ENCODE data around the gene MRPS26. TPM values are rescaled to one million over a fixed set of nuclear protein-coding genes. Genes with fewer than 3 reads are reported as not detected.
A peak's percentile ranks its signal among the peaks of the same experiment; 100 is the strongest.
"Not testable (repeated sequence)": the region's sequence is repeated elsewhere in the genome, so short reads cannot be mapped to it uniquely, and the experiment has no call there.

Gene MRPS26
- total RNA-seq, 2 experiments from 2014 or later = 37.4 to 38.9 TPM

- Mint-ChIP-seq H3K4me3 (peak overlapping the region; percentile 76), H3K27ac (no peak overlapping the region), H3K36me3 (ENCODE audit: low read depth) (peaks cover 31% of the 10 kb centered on the region), H3K9me3 (ENCODE audit: insufficient read depth) (no peaks in the 10 kb centered on the region), H3K27me3 (ENCODE audit: low read depth) (no peaks in the 10 kb centered on the region), H3K4me1 (ENCODE audit: low read depth) (peaks cover 38% of the 10 kb centered on the region)
- ATAC-seq (no peak), DNase-seq (no peak)
- ChIA-PET CTCF (interaction anchor here (1.5 kb wide), 1 partner anchor 10 kb away, joined by 5 read pairs; no protein-coding TSS in a partner anchor), POLR2A (interaction anchor here (0.5 to 1.1 kb wide), 2 partner anchors 141 to 159 kb away, joined by 3 to 4 read pairs; no protein-coding TSS in a partner anchor)
Observed at GRCh38 chr20:3044336-3044965, 1.4 kb upstream of the MRPS26 start.

DNA sequence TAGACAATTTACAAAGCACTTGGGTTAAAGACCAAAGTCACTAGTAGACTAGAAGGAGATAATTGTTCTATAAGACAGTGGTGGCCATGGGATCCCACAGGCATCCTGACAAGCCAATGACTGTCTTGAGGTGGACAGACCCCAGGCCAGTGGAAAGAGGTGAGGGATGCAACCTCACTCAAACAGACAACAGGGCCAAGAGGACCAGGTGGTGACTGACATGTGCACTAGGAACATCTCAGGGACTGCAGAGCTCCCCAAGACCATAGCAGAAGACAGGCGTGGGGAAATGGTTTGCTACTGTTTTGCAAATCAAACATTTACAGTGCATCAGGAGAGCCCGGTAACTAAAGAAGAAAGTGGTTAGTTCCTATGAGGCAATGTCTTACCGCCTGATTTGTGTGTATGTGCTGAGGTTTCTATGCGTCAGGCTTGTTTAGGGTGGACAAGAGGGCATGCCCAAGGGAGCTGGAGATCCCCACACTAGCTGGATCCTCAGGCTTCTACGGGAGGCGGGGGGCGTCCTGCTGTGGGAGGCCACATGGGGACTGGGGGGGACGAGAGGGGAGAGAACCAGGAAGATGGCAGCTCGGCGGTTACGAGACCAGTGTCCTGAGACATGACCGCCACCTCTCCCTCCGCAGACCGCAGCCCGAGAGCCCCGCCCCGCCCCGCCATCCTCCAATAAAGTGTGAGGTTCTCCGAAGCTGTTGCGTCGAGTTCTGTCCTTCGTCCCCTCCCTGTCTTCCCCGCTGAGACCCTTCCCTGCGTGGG is 623 bp upstream of the MRPS26 start:
- Mint-ChIP-seq H3K27ac (peak overlapping the region; percentile 58), H3K4me1 (ENCODE audit: low read depth) (peaks cover 32% of the 10 kb centered on the region), H3K4me3 (peak overlapping the region; percentile 76), H3K27me3 (ENCODE audit: low read depth) (no peaks in the 10 kb centered on the region), H3K9me3 (ENCODE audit: insufficient read depth) (no peaks in the 10 kb centered on the region), H3K36me3 (ENCODE audit: low read depth) (peaks cover 25% of the 10 kb centered on the region)
- CTCF ChIA-PET = interaction anchor here (1.5 kb wide), 1 partner anchor 9 kb away, joined by 5 read pairs; no protein-coding TSS in a partner anchor
- DNase-seq (peak; percentile 60), ATAC-seq (peak; percentile 1)
- POLR2A ChIA-PET = interaction anchor here (0.5 to 1.1 kb wide), 3 partner anchors 142 to 205 kb away, joined by 3 to 4 read pairs (median 3); partner anchors contain the start of genes PCED1A and VPS16

- POLR2A ChIA-PET = no interaction called here
- H3K27ac Mint-ChIP-seq = peak overlapping the region; percentile 17
- CTCF ChIA-PET = no interaction called here
- no peaks in the 10 kb centered on the region for H3K9me3 Mint-ChIP-seq (ENCODE audit: insufficient read depth)
- H3K36me3 Mint-ChIP-seq (ENCODE audit: low read depth) = peaks cover 25% of the 10 kb centered on the region
- ATAC-seq = no peak
- H3K4me1 Mint-ChIP-seq (ENCODE audit: low read depth) = peaks cover 36% of the 10 kb centered on the region
- H3K27me3 Mint-ChIP-seq (ENCODE audit: low read depth) = no peaks in the 10 kb centered on the region
- peak; percentile 25 for DNase-seq
- peak overlapping the region; percentile 76 for H3K4me3 Mint-ChIP-seq
Observed at GRCh38 chr20:3046677-3047462, 1.0 kb downstream of the MRPS26 start.

DNA sequence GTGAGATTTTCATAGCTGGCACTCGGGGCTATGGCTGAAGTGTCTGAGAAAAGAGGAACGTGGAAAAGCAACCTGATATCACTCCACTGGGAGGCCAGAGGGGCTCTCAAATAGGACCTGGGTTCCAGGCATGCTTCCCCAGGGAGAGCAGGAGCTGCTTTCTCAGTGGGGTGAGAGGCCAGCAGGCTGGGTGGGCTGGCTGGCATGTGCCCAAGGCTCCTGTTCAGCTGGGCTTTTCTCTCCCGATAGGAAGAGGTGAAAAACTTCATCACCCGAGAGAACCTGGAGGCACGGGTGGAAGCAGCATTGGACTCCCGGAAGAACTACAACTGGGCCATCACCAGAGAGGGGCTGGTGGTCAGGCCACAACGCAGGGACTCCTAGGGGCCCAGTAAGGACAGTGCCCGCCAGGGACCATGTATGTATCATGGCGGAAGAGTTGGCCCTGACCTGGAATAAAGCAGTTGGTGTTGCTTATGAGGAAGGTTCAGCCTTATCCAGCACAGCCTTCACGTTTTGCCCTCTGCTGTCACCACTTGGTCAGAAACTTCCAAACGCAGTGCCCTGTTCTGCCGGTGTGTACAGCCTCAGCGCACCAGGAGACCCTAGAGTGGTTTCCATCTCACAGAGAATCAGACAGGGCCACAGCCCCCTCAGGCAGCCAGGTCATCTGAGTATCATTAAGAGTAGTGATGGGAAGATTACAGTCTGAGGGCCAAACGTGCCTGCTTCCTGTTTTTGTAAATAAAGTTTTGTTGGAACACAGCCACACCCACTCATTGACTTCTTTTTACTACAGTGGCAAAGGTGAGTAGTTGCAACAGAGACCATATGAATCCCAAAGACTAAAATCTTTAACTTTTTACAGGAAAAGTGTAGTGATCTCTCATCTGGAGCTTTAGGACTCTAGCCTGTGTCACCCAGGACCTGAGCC is 1.9 kb downstream of the MRPS26 start:
- CTCF ChIA-PET = no interaction called here
- ATAC-seq = no peak
- POLR2A ChIA-PET = no interaction called here
- Mint-ChIP-seq H3K4me3 (peak overlapping the region; percentile 76), H3K4me1 (ENCODE audit: low read depth) (peaks cover 35% of the 10 kb centered on the region), H3K27ac (no peak overlapping the region), H3K27me3 (ENCODE audit: low read depth) (no peaks in the 10 kb centered on the region), H3K9me3 (ENCODE audit: insufficient read depth) (no peaks in the 10 kb centered on the region), H3K36me3 (ENCODE audit: low read depth) (peaks cover 25% of the 10 kb centered on the region)
- DNase-seq = no peak

DNA sequence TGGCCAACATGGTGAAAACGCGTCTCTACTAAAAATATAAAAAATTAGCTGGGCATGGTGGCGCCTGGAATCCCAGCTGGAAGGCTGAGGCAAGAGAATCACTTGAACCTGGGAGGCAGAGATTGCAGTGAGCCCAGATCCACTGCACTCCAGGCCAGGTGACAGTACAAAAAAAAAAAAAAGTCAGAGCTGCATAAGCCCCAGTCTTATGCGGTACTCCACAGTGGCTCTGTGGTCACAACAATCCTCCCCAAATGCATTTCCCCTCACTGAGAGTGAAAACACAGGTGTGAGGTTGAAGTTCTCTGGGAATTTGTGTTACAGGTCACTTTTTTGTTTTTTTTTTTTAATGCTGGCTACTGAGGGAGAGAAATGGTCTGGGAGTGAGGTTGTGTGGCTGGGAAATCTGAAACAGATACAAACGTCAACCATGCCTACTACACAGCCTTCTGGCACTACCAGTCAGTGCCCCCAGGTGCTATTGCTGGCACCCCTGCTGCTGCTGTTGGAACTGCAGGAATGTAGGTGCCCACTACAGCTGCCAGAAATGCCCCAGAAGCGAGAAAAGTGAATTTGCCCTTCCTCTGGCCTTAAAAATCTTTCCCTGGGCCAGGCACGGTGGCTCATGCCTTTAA is 5.7 kb downstream of the MRPS26 start:
- H3K4me1 Mint-ChIP-seq (ENCODE audit: low read depth) = peaks cover 29% of the 10 kb centered on the region
- no peak overlapping the region for H3K4me3 Mint-ChIP-seq
- DNase-seq = no peak
- no peaks in the 10 kb centered on the region for H3K27me3 Mint-ChIP-seq (ENCODE audit: low read depth)
- H3K9me3 Mint-ChIP-seq (ENCODE audit: insufficient read depth) = no peaks in the 10 kb centered on the region
- no peak overlapping the region for H3K27ac Mint-ChIP-seq
- POLR2A ChIA-PET = no interaction called here
- peak; percentile 44 for ATAC-seq
- CTCF ChIA-PET = interaction anchor here (0.6 kb wide), 1 partner anchor 111 kb away, joined by 3 read pairs; no protein-coding TSS in a partner anchor
- H3K36me3 Mint-ChIP-seq (ENCODE audit: low read depth) = peaks cover 22% of the 10 kb centered on the region

DNA sequence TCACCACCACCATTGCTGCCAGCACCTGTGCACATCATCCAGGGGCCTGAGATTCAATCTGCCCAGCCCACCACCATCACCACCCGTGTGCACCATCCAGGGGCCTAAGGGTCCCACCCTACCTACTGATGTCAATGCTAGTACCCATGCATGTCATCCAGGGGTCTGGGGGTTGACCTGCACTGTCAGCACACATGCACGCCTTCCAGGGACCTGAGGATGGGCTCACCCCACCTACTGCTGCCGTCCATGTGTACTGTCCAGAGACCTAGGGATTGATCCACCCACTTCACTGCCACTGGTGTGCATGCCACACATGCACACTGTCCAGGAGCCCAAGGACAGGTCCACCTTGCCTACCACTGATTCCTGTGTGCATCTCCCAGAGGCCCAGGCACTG is 13.6 kb downstream of the MRPS26 start:
- Mint-ChIP-seq H3K4me3 (no peak overlapping the region), H3K27me3 (ENCODE audit: low read depth) (no peaks in the 10 kb centered on the region), H3K36me3 (ENCODE audit: low read depth) (no peaks in the 10 kb centered on the region), H3K27ac (no peak overlapping the region), H3K9me3 (ENCODE audit: insufficient read depth) (no peaks in the 10 kb centered on the region), H3K4me1 (ENCODE audit: low read depth) (no peaks in the 10 kb centered on the region)
- ATAC-seq = no peak
- CTCF ChIA-PET = no interaction called here
- POLR2A ChIA-PET = no interaction called here
- no peak for DNase-seq

DNA sequence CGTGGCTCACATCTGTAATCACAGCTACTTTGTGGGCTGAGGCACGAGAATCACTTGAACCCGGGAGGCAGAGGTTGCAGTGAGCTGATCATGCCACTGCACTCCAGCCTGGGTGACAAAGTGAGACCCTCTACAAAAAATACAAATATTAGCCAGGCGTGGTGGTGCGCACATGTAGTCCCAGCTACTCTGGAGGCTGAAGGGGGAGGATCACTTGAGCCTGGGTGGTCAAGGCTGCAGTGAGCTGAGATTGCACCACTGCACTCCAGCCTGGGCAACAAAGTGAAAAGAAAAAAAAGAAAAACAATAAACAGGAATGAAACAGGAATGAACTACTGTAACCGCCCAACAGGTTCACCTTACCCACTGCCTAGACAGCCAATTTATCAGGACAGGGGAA is 18.3 kb downstream of the MRPS26 start:
- CTCF ChIA-PET = not testable (repeated sequence)

GRCh38 chr20:3067139-3068014 is 21.5 kb downstream of the MRPS26 start:
- Mint-ChIP-seq H3K27ac (no peak overlapping the region), H3K9me3 (ENCODE audit: insufficient read depth) (no peaks in the 10 kb centered on the region), H3K4me3 (no peak overlapping the region), H3K27me3 (ENCODE audit: low read depth) (peaks cover 11% of the 10 kb centered on the region), H3K36me3 (ENCODE audit: low read depth) (no peaks in the 10 kb centered on the region), H3K4me1 (ENCODE audit: low read depth) (peaks cover 7% of the 10 kb centered on the region)
- POLR2A ChIA-PET = no interaction called here
- DNase-seq (no peak), ATAC-seq (no peak)
- CTCF ChIA-PET = no interaction called here

More for the DNA sequence above, 18.3 kb downstream of the MRPS26 start:
- DNase-seq; H3K4me3 Mint-ChIP-seq; POLR2A ChIA-PET; H3K27me3 Mint-ChIP-seq (ENCODE audit: low read depth); H3K4me1 Mint-ChIP-seq (ENCODE audit: low read depth); H3K27ac Mint-ChIP-seq; H3K36me3 Mint-ChIP-seq (ENCODE audit: low read depth); ATAC-seq; H3K9me3 Mint-ChIP-seq (ENCODE audit: insufficient read depth): not testable (repeated sequence)

DNA sequence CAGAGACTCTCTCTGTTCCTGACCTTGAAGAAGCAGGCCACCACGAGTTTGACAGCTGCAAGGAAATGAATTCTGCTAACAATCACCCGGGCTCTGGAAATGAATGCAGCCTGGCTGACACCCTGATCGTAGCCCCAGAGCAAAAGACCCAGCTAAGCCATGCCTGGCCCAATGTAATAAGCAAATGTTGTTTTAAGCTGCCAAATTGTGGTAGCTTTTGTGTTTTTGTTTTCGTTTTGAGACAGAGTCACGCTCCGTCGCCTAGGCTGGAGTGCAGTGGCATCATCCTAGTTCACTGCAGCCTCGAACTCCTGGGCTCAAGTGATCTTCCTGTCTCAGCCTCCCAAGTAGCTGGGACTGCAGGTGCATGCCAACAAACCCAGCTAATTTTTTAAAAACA is 22.2 kb downstream of the MRPS26 start:
- Mint-ChIP-seq H3K36me3 (ENCODE audit: low read depth) (no peaks in the 10 kb centered on the region), H3K27me3 (ENCODE audit: low read depth) (peaks cover 15% of the 10 kb centered on the region), H3K27ac (no peak overlapping the region), H3K4me1 (ENCODE audit: low read depth) (peaks cover 10% of the 10 kb centered on the region), H3K9me3 (ENCODE audit: insufficient read depth) (no peaks in the 10 kb centered on the region), H3K4me3 (no peak overlapping the region)
- CTCF ChIA-PET = interaction anchor here (1.4 kb wide), 1 partner anchor 48 kb away, joined by 4 read pairs; no protein-coding TSS in a partner anchor
- no peak for DNase-seq
- POLR2A ChIA-PET = no interaction called here
- ATAC-seq = no peak
